NCI-H1417 (cell line): ENCODE results near the gene KSR2.
A peak's percentile ranks its signal among the peaks of the same experiment; 100 is the strongest.

Experiments
- DNase-seq, 3 experiments: peaks; one replicate each; lab custom pipeline; 2025; lab: John Stamatoyannopoulos, UW

The KSR2 gene

GRCh38 chr12:117527479-117527855 lies 441.3 kb downstream of the KSR2 start:
- no peak for DNase-seq

- DNase-seq: peak in 1 of 3 experiments; percentile 45
These were observed 441.9 kb downstream of the KSR2 start for GRCh38 chr12:117526757-117527478.

GRCh38 chr12:117525766-117526165 lies 443.0 kb downstream of the KSR2 start:
- DNase-seq: no peak

GRCh38 chr12:117524806-117525205 lies 444.0 kb downstream of the KSR2 start:
- no peak for DNase-seq

- DNase-seq: no peak
These were observed 444.8 kb downstream of the KSR2 start for GRCh38 chr12:117523971-117524370.

- DNase-seq: no peak
These were observed 446.2 kb downstream of the KSR2 start for GRCh38 chr12:117522559-117522958.

GRCh38 chr12:117521867-117522266 lies 446.9 kb downstream of the KSR2 start:
- DNase-seq: peak in 2 of 3 experiments; percentile 30 to 58

- DNase-seq: peak in 1 of 3 experiments; percentile 41
These were observed 447.4 kb downstream of the KSR2 start for GRCh38 chr12:117521346-117521745.

GRCh38 chr12:117518594-117519270 lies 450.1 kb downstream of the KSR2 start:
- no peak for DNase-seq

- no peak for DNase-seq
These were observed 451.5 kb downstream of the KSR2 start for GRCh38 chr12:117517219-117517739.

GRCh38 chr12:117516034-117516433 lies 452.8 kb downstream of the KSR2 start:
- no peak for DNase-seq

- DNase-seq: peak in 2 of 3 experiments; percentile 37 to 67
These were observed 454.8 kb downstream of the KSR2 start for GRCh38 chr12:117514016-117514415.

GRCh38 chr12:117513353-117513752 lies 455.4 kb downstream of the KSR2 start:
- DNase-seq: peak in 2 of 3 experiments; percentile 25 to 56

- DNase-seq: no peak
These were observed 460.3 kb downstream of the KSR2 start for GRCh38 chr12:117508468-117508867.

- DNase-seq: peak; percentile 44 to 97 (median 87)
These were observed 461.2 kb downstream of the KSR2 start for GRCh38 chr12:117507548-117507947.

- DNase-seq: no peak
These were observed 462.5 kb downstream of the KSR2 start for GRCh38 chr12:117506333-117506732.

- no peak for DNase-seq
These were observed 466.2 kb downstream of the KSR2 start for GRCh38 chr12:117502633-117503032.

- no peak for DNase-seq
These were observed 466.6 kb downstream of the KSR2 start for GRCh38 chr12:117502233-117502632.

- DNase-seq: no peak
These were observed 467.5 kb downstream of the KSR2 start for GRCh38 chr12:117501076-117501869.

GRCh38 chr12:117499759-117500485 lies 468.9 kb downstream of the KSR2 start:
- no peak for DNase-seq

- no peak for DNase-seq
These were observed 469.9 kb downstream of the KSR2 start for GRCh38 chr12:117498880-117499279.

GRCh38 chr12:117498256-117498655 lies 470.5 kb downstream of the KSR2 start:
- peak in 1 of 3 experiments; percentile 25 for DNase-seq
